Measurements from ENCODE around the gene CCDC110. TPM values are rescaled to one million over a fixed set of nuclear protein-coding genes. Genes with fewer than 3 reads are reported as not detected.

CCDC110 gene
- total and polyA plus RNA-seq, 9 of the 15 experiments (the other 6 are each of a cell fraction or from before 2014, with no cell fraction given): 0.04 to 0.35 (median 0.07) TPM; not detected in 4

DNA sequence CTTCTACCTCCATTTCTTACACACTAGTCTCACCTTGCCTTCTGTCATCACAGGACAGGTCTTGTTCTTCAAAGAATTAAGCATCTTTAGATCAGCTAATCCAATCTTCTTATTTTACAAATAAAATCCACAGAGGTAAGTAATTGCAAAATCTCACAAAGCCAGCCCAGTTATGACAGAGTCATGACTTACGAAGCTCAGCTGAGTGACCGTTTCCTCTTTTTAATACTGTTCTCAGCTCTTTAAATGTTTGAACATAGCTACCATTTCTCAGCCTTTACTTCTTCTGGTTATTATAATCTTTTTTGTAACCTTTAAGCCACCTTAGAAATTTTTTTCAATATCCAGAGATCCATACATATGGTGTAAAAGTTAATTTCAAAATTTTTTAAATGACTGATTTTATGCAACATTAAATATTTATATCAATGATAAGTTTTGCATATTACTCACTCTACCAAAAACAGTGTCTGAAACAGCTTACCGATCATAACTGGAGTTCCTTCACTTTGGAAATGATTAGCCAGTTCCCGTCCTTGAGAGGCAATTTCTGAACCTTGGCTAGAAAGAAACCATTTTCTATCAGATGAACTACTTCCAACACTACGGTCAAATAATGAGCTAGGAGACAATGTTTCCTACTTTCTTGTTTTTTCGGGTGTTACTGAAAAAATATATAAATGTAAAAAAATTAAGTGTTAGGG, 66.1 kb downstream of the CCDC110 start (continued):
- TF ChIP-seq, protein P1, sequence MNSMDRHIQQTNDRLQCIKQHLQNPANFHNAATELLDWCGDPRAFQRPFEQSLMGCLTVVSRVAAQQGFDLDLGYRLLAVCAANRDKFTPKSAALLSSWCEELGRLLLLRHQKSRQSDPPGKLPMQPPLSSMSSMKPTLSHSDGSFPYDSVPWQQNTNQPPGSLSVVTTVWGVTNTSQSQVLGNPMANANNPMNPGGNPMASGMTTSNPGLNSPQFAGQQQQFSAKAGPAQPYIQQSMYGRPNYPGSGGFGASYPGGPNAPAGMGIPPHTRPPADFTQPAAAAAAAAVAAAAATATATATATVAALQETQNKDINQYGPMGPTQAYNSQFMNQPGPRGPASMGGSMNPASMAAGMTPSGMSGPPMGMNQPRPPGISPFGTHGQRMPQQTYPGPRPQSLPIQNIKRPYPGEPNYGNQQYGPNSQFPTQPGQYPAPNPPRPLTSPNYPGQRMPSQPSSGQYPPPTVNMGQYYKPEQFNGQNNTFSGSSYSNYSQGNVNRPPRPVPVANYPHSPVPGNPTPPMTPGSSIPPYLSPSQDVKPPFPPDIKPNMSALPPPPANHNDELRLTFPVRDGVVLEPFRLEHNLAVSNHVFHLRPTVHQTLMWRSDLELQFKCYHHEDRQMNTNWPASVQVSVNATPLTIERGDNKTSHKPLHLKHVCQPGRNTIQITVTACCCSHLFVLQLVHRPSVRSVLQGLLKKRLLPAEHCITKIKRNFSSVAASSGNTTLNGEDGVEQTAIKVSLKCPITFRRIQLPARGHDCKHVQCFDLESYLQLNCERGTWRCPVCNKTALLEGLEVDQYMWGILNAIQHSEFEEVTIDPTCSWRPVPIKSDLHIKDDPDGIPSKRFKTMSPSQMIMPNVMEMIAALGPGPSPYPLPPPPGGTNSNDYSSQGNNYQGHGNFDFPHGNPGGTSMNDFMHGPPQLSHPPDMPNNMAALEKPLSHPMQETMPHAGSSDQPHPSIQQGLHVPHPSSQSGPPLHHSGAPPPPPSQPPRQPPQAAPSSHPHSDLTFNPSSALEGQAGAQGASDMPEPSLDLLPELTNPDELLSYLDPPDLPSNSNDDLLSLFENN (IDR thresholded peaks at IDR 0.05; ENCODE audit: low read depth in 2 of 2, low read length in 2 of 2): no peak
- TF ChIP-seq CBX1 (IDR thresholded peaks at IDR 0.05; ENCODE audit: low read depth) (no peak), SMAD1 (IDR thresholded peaks at IDR 0.05; ENCODE audit: low read depth, low read length, partially characterized antibody) (no peak), MIER1 (IDR thresholded peaks at IDR 0.05; ENCODE audit: low read depth) (no peak)
- TF ChIP-seq, protein P2, sequence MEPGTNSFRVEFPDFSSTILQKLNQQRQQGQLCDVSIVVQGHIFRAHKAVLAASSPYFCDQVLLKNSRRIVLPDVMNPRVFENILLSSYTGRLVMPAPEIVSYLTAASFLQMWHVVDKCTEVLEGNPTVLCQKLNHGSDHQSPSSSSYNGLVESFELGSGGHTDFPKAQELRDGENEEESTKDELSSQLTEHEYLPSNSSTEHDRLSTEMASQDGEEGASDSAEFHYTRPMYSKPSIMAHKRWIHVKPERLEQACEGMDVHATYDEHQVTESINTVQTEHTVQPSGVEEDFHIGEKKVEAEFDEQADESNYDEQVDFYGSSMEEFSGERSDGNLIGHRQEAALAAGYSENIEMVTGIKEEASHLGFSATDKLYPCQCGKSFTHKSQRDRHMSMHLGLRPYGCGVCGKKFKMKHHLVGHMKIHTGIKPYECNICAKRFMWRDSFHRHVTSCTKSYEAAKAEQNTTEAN (CRISPR knock-in tag; IDR thresholded peaks at IDR 0.05): no peak

All from K562 (cell line).